CD4-positive, alpha-beta memory T cell (primary cell): ENCODE results near the gene PPP1R13L. TPM values are rescaled to one million over a fixed set of nuclear protein-coding genes. Genes with fewer than 3 reads are reported as not detected.

Experiments
- CTCF ChIA-PET: fragments of 350-600 bp; sonication (Branson Sonifier 250); formaldehyde crosslinking; loops from one replicate; lab custom pipeline; 2021; ENCODE audit warnings: inconsistent platforms; ENCODE audit not compliant: partially characterized antibody; lab: Charles Lee
- POLR2A ChIA-PET: fragments of 350-600 bp; sonication (Branson Sonifier 250); formaldehyde crosslinking; loops from one replicate; lab custom pipeline; 2021; ENCODE audit not compliant: partially characterized antibody; lab: Charles Lee
- DNase-seq, 5 donors: peaks; one replicate each; pipeline versions ENCODE4 v3.0.0 to v3.0.0-alpha.2; 2020 to 2022; ENCODE audit warnings: mixed read lengths in 1 of 5
- H3K27ac ChIP-seq: one replicate; pipeline ENCODE4 v1.7.0; 2013; ENCODE audit warnings: low read depth, low read length
- H3K27me3 ChIP-seq: 2 replicates; pipeline ENCODE4 v1.7.0; 2013; ENCODE audit warnings: mild to moderate bottlenecking, low read length, moderate library complexity; ENCODE audit not compliant: insufficient read depth
- H3K36me3 ChIP-seq: 2 replicates; pipeline ENCODE4 v1.7.0; 2013; ENCODE audit warnings: mild to moderate bottlenecking, low read length, moderate library complexity; ENCODE audit not compliant: insufficient read depth
- H3K4me1 ChIP-seq: 2 replicates; pipeline ENCODE4 v1.7.0; 2013; ENCODE audit warnings: mild to moderate bottlenecking, low read length, moderate library complexity; ENCODE audit not compliant: insufficient read depth
- H3K4me3 ChIP-seq, 2 donors: one replicate each; pipeline ENCODE4 v1.7.0; 2013; ENCODE audit warnings: low read length in 2 of 2, mild to moderate bottlenecking in 1 of 2
- H3K9me3 ChIP-seq, 2 donors: one replicate each; pipeline ENCODE4 v1.7.0; 2013; ENCODE audit warnings: low read length in 2 of 2, control low read depth in 1 of 2; ENCODE audit not compliant: control insufficient read depth in 1 of 2
- H3K27ac Mint-ChIP-seq, 7 donors: one replicate each; pipeline ENCODE4 v1.8.0; 2020 to 2021; ENCODE audit warnings: mixed read lengths in 7 of 7, mild to moderate bottlenecking in 6 of 7, inconsistent platforms in 3 of 7, moderate library complexity in 3 of 7
- H3K27me3 Mint-ChIP-seq, 2 donors: one replicate each; pipeline ENCODE4 v1.8.0; 2020 to 2021; ENCODE audit warnings: mixed read lengths in 2 of 2
- H3K36me3 Mint-ChIP-seq, 2 donors: one replicate each; pipeline ENCODE4 v1.8.0; 2020 to 2021; ENCODE audit warnings: mixed read lengths in 2 of 2, inconsistent platforms in 1 of 2, mild to moderate bottlenecking in 1 of 2
- H3K4me1 Mint-ChIP-seq, 4 donors: one replicate each; pipeline ENCODE4 v1.8.0; 2020 to 2021; ENCODE audit warnings: mixed read lengths in 4 of 4, mild to moderate bottlenecking in 1 of 4
- H3K4me3 Mint-ChIP-seq, 8 donors: one replicate each; pipeline ENCODE4 v1.8.0; 2020 to 2021; ENCODE audit warnings: mixed read lengths in 8 of 8, mild to moderate bottlenecking in 7 of 8, moderate library complexity in 6 of 8, inconsistent platforms in 3 of 8
- H3K9me3 Mint-ChIP-seq, 8 donors: one replicate each; pipeline ENCODE4 v1.8.0; 2020 to 2021; ENCODE audit warnings: mixed read lengths in 8 of 8, mild to moderate bottlenecking in 5 of 8, inconsistent platforms in 3 of 8, moderate library complexity in 1 of 8
- intact Hi-C: fragments of 100-400 bp; cut with micrococcal nuclease; formaldehyde crosslinking; loops from one replicate; pipeline ENCODE4 v1.15.1; 2023
- polyA plus RNA-seq, 2 donors: library from polyadenylated mRNA; unstranded; fragments of 300-500 nt; fragmentation: Illumina TruSeq; gene quantifications; one replicate each; pipeline ENCODE4 v1.2.3, GENCODE V29; 2021
- total RNA-seq, 2 experiments: library from RNA; stranded (reverse); gene quantifications; one replicate each; pipeline ENCODE4 v1.2.3, GENCODE V29; 2021

The PPP1R13L gene
- total and polyA plus RNA-seq, 4 experiments from 2014 or later: 0.66 to 13.0 (median 5.5) TPM

GRCh38 chr19:45423033-45423588 lies 18.2 kb upstream of the PPP1R13L start:
- Histone ChIP-seq H3K4me1 (peaks cover 30% of the 10 kb centered on the region), H3K9me3 (no peaks in the 10 kb centered on the region), H3K36me3 (no peaks in the 10 kb centered on the region), H3K4me3 (peak overlapping the region; percentile 54 to 74), H3K27me3 (no peaks in the 10 kb centered on the region), H3K27ac (peak overlapping the region; percentile 68)
- intact Hi-C loops: loop anchor here (1.0 to 10.0 kb wide), 4 partner anchors 18 to 272 kb away; partner anchors contain the start of genes OPA3, PPP1R13L, QPCTL and SNRPD2
- ChIA-PET POLR2A (interaction anchor here (0.7 to 2.2 kb wide), 3 partner anchors 16 to 46 kb away, joined by 3 to 7 read pairs (median 3); no protein-coding TSS in a partner anchor), CTCF (interaction anchor here (6.0 kb wide), 1 partner anchor 56 kb away, joined by 66 read pairs; no protein-coding TSS in a partner anchor)
- peaks cover 28 to 54% (median 39%) of the 10 kb centered on the region in 4 donors for H3K4me1 Mint-ChIP-seq
- peak overlapping the region; percentile 89 to 97 (median 94) for H3K27ac Mint-ChIP-seq
- peaks cover 4 to 23% of the 10 kb centered on the region in 2 donors for H3K36me3 Mint-ChIP-seq
- peaks cover 0 to 2% of the 10 kb centered on the region in 2 donors for H3K27me3 Mint-ChIP-seq
- H3K9me3 Mint-ChIP-seq: no peaks in the 10 kb centered on the region
- peak overlapping the region; percentile 91 to 97 (median 94) for H3K4me3 Mint-ChIP-seq
- DNase-seq: peak in 1 of 5 donors; percentile 72

DNA sequence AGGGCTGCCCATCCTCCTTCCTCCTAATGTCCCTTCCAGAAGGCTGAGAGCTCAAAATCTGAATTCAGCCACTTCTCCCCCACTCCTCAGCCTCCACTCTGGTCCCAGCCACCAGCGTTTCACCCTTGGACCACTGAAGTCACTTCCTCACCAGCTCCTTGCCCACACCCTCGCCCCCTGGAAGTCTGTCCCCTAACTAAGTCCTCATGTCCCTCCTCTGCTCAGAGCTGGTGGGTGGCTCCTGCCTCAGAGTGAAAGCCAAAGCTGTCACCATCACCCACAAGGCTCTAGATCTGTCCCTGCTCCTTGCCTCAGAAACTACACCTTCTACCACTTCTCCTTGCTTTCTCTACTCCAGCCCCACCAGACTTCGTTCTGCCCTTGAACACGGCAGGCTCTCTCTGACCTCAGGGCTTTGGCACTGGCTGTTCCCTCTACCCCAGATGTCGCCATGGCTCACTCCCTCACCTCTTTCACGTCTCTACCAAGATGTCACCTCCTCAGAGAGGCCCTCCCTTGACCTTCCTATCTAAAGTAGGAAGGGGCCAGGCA lies 17.2 kb upstream of the PPP1R13L start:
- Histone ChIP-seq H3K4me1 (peaks cover 26% of the 10 kb centered on the region), H3K27me3 (no peaks in the 10 kb centered on the region), H3K4me3 (no peak overlapping the region), H3K27ac (no peak overlapping the region), H3K9me3 (no peaks in the 10 kb centered on the region), H3K36me3 (peaks cover 2% of the 10 kb centered on the region)
- H3K4me3 Mint-ChIP-seq: peak overlapping the region in 6 of 8 donors; percentile 29 to 55 (median 43)
- no peak for DNase-seq
- H3K27ac Mint-ChIP-seq: peak overlapping the region in 5 of 7 donors; percentile 25 to 85 (median 55)
- peaks cover 25 to 45% (median 33%) of the 10 kb centered on the region in 4 donors for H3K4me1 Mint-ChIP-seq
- intact Hi-C loops: loop anchor here (5.0 to 10.0 kb wide), 2 partner anchors 160 to 273 kb away; partner anchors contain the start of genes OPA3, QPCTL and SNRPD2
- no peaks in the 10 kb centered on the region for H3K9me3 Mint-ChIP-seq
- CTCF ChIA-PET: interaction anchor here (1.0 kb wide), 1 partner anchor 64 kb away, joined by 4 read pairs; no protein-coding TSS in a partner anchor
- H3K36me3 Mint-ChIP-seq: peaks cover 4 to 31% of the 10 kb centered on the region in 2 donors
- POLR2A ChIA-PET: no interaction called here
- no peaks in the 10 kb centered on the region for H3K27me3 Mint-ChIP-seq

DNA sequence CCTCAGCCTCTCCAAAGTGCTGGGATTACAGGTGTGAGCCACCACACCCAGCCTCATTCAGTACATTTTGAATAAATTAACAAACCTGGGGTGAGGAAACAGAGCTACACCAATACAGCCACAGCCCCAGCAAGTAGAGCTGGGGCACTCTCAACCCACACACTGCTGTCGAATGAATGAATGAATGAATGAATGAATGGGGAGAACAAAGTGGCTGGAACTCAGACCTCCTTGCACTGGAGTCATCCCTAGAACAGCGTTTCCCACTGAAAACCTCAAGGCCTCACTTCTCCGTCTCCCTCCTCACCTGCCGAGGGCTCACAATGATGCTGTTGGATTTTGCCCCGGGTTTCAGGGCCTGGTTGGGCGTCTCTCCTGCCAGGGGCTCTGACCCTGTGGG lies 16.0 kb upstream of the PPP1R13L start:
- Histone ChIP-seq H3K36me3 (peaks cover 3% of the 10 kb centered on the region), H3K4me3 (no peak overlapping the region), H3K27me3 (no peaks in the 10 kb centered on the region), H3K27ac (no peak overlapping the region), H3K9me3 (no peaks in the 10 kb centered on the region), H3K4me1 (peaks cover 26% of the 10 kb centered on the region)
- no peak for DNase-seq
- Mint-ChIP-seq H3K4me1 (peaks cover 25 to 43% (median 33%) of the 10 kb centered on the region in 4 donors), H3K9me3 (no peaks in the 10 kb centered on the region), H3K4me3 (peak overlapping the region in 2 of 8 donors; percentile 10 to 17), H3K27me3 (no peaks in the 10 kb centered on the region), H3K27ac (peak overlapping the region in 1 of 7 donors; percentile 60), H3K36me3 (peaks cover 4 to 31% of the 10 kb centered on the region in 2 donors)
- intact Hi-C loops: loop anchor here (5.0 to 10.0 kb wide), 2 partner anchors 161 to 274 kb away; partner anchors contain the start of genes OPA3, QPCTL and SNRPD2
- POLR2A ChIA-PET: interaction anchor here (1.1 kb wide), 1 partner anchor 19 kb away, joined by 4 read pairs; no protein-coding TSS in a partner anchor
- CTCF ChIA-PET: interaction anchor here (1.2 kb wide), 1 partner anchor 58 kb away, joined by 4 read pairs; no protein-coding TSS in a partner anchor

GRCh38 chr19:45420356-45420755 lies 15.5 kb upstream of the PPP1R13L start:
- Histone ChIP-seq H3K36me3 (peaks cover 3% of the 10 kb centered on the region), H3K27ac (no peak overlapping the region), H3K27me3 (no peaks in the 10 kb centered on the region), H3K4me3 (no peak overlapping the region), H3K4me1 (peaks cover 26% of the 10 kb centered on the region), H3K9me3 (no peaks in the 10 kb centered on the region)
- H3K27ac Mint-ChIP-seq: peak overlapping the region in 2 of 7 donors; percentile 27 to 60
- intact Hi-C loops: loop anchor here (5.0 to 10.0 kb wide), 2 partner anchors 162 to 274 kb away; partner anchors contain the start of genes OPA3, QPCTL and SNRPD2
- peaks cover 25 to 40% (median 33%) of the 10 kb centered on the region in 4 donors for H3K4me1 Mint-ChIP-seq
- no peaks in the 10 kb centered on the region for H3K27me3 Mint-ChIP-seq
- peaks cover 4 to 33% of the 10 kb centered on the region in 2 donors for H3K36me3 Mint-ChIP-seq
- no peak overlapping the region for H3K4me3 Mint-ChIP-seq
- H3K9me3 Mint-ChIP-seq: no peaks in the 10 kb centered on the region
- CTCF ChIA-PET: interaction anchor here (1.2 kb wide), 1 partner anchor 58 kb away, joined by 4 read pairs; no protein-coding TSS in a partner anchor
- POLR2A ChIA-PET: interaction anchor here (0.7 to 1.1 kb wide), 2 partner anchors 19 to 76 kb away, joined by 3 to 4 read pairs; no protein-coding TSS in a partner anchor
- no peak for DNase-seq

GRCh38 chr19:45419895-45420294 lies 15.0 kb upstream of the PPP1R13L start:
- DNase-seq: no peak
- no peaks in the 10 kb centered on the region for H3K27me3 Mint-ChIP-seq
- H3K9me3 Mint-ChIP-seq: no peaks in the 10 kb centered on the region
- intact Hi-C loops: loop anchor here (5.0 to 10.0 kb wide), 2 partner anchors 162 to 275 kb away; partner anchors contain the start of genes OPA3, QPCTL and SNRPD2
- Histone ChIP-seq H3K4me3 (no peak overlapping the region), H3K4me1 (peaks cover 26% of the 10 kb centered on the region), H3K27ac (no peak overlapping the region), H3K36me3 (peaks cover 3% of the 10 kb centered on the region), H3K9me3 (no peaks in the 10 kb centered on the region), H3K27me3 (no peaks in the 10 kb centered on the region)
- H3K36me3 Mint-ChIP-seq: peaks cover 4 to 33% of the 10 kb centered on the region in 2 donors
- H3K4me1 Mint-ChIP-seq: peaks cover 25 to 40% (median 33%) of the 10 kb centered on the region in 4 donors
- no peak overlapping the region for H3K4me3 Mint-ChIP-seq
- H3K27ac Mint-ChIP-seq: no peak overlapping the region
- POLR2A ChIA-PET: interaction anchor here (0.7 to 1.1 kb wide), 2 partner anchors 20 to 76 kb away, joined by 3 to 4 read pairs; no protein-coding TSS in a partner anchor
- CTCF ChIA-PET: interaction anchor here (1.2 kb wide), 1 partner anchor 59 kb away, joined by 4 read pairs; no protein-coding TSS in a partner anchor

DNA sequence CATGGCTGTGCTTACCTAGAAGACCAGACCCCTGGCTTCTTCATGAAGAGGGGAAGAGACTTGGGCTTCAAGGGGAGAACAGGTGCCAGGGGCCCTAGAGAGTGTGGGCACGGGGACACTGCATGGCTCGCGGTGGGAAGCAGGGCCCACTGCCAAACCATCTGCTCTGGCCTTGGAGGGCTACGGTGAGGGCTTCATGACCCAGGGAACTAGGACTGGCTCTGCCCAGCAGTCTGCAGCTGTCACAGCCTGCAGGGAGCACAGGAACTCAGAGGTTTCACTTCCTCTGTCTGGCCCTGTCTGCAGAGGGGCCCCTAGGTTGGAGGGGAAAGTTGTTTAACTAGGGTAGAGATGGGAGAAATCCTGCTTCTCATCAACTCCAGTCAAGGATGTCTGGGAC lies 14.5 kb upstream of the PPP1R13L start:
- Mint-ChIP-seq H3K36me3 (peaks cover 7 to 34% of the 10 kb centered on the region in 2 donors), H3K4me1 (peaks cover 24 to 36% (median 30%) of the 10 kb centered on the region in 4 donors)

More for the DNA sequence above, 14.5 kb upstream of the PPP1R13L start:
- ChIA-PET CTCF (no interaction called here), POLR2A (no interaction called here)
- peaks cover 7% of the 10 kb centered on the region for H3K36me3 ChIP-seq
- H3K4me1 ChIP-seq: peaks cover 22% of the 10 kb centered on the region
- no peak overlapping the region for H3K4me3 ChIP-seq
- Mint-ChIP-seq H3K27me3 (no peaks in the 10 kb centered on the region), H3K4me3 (no peak overlapping the region), H3K27ac (peak overlapping the region in 3 of 7 donors; percentile 24 to 50 (median 31)), H3K9me3 (no peaks in the 10 kb centered on the region)
- H3K27me3 ChIP-seq: no peaks in the 10 kb centered on the region
- no peak for DNase-seq
- H3K9me3 ChIP-seq: no peaks in the 10 kb centered on the region
- H3K27ac ChIP-seq: no peak overlapping the region
- intact Hi-C loops: no loop called here
